Measurements from ENCODE around the gene ELK1.
A peak's percentile ranks its signal among the peaks of the same experiment; 100 is the strongest.
"Not testable (repeated sequence)": the region's sequence is repeated elsewhere in the genome, so short reads cannot be mapped to it uniquely, and the experiment has no call there.

Gene ELK1

GRCh38 chrX:47650164-47651042 lies at the start of gene ELK1:
Gene ELK1, minus strand, starts transcription at chrX:47650563. Its CDS starts 9,122 bp downstream, at chrX:47641441.
- DNase-seq, result peak; percentile 81

- DNase-seq, result no peak
Observed at GRCh38 chrX:47697181-47697580, 46.8 kb upstream of the ELK1 start.

- DNase-seq, result no peak
Observed at GRCh38 chrX:47690175-47690574, 39.8 kb upstream of the ELK1 start.

GRCh38 chrX:47687263-47687662 lies 36.9 kb upstream of the ELK1 start:
- no peak for DNase-seq

GRCh38 chrX:47683829-47684205 lies 33.5 kb upstream of the ELK1 start:
- no peak for DNase-seq

GRCh38 chrX:47683184-47683828 lies 32.9 kb upstream of the ELK1 start:
- DNase-seq, result no peak

- DNase-seq, result not testable (repeated sequence)
Observed at GRCh38 chrX:47675959-47676859, 25.8 kb upstream of the ELK1 start.

GRCh38 chrX:47674776-47675175 lies 24.4 kb upstream of the ELK1 start:
- DNase-seq, result no peak

GRCh38 chrX:47665797-47666196 lies 15.4 kb upstream of the ELK1 start:
- not testable (repeated sequence) for DNase-seq

GRCh38 chrX:47664737-47665136 lies 14.4 kb upstream of the ELK1 start:
- no peak for DNase-seq

- no peak for DNase-seq
Observed at GRCh38 chrX:47662144-47662657, 11.8 kb upstream of the ELK1 start.

GRCh38 chrX:47661539-47661938 lies 11.2 kb upstream of the ELK1 start:
- DNase-seq, result no peak

- DNase-seq, result no peak
Observed at GRCh38 chrX:47659421-47659726, 9.0 kb upstream of the ELK1 start.

- peak; percentile 82 for DNase-seq
Observed at GRCh38 chrX:47658684-47659420, 8.5 kb upstream of the ELK1 start, which contains the start of gene UXT. Gene UXT, minus strand, starts transcription at chrX:47659180. Its CDS starts 253 bp downstream, at chrX:47658927.

- no peak for DNase-seq
Observed at GRCh38 chrX:47658301-47658683, 7.9 kb upstream of the ELK1 start.

- DNase-seq, result no peak
Observed at GRCh38 chrX:47651043-47651905, 911 bp upstream of the ELK1 start.

GRCh38 chrX:47649781-47650163 lies 591 bp downstream of the ELK1 start:
- DNase-seq, result no peak

- no peak for DNase-seq
Observed at GRCh38 chrX:47649271-47649670, 1.1 kb downstream of the ELK1 start.

GRCh38 chrX:47648376-47648775 lies 2.0 kb downstream of the ELK1 start:
- no peak for DNase-seq

GRCh38 chrX:47646636-47647035 lies 3.7 kb downstream of the ELK1 start:
- no peak for DNase-seq

GRCh38 chrX:47645530-47645929 lies 4.8 kb downstream of the ELK1 start:
- DNase-seq, result no peak

Data from activated CD4-positive, alpha-beta T cell treated with anti-CD3 and anti-CD28 coated beads for 1 hour (primary cell).